Ovary (tissue), 9 donors: ENCODE measurements around the gene MIA. TPM values are rescaled to one million over a fixed set of nuclear protein-coding genes. Genes with fewer than 3 reads are reported as not detected.

Source experiments
- DNase-seq, 5 donors: peaks; one replicate each; pipeline ENCODE4 v3.0.0-alpha.2; 2019 to 2020
- H3K27ac ChIP-seq, 2 donors: fragments of 200-600 bp; one replicate each; pipeline versions ENCODE4 v1.5.1 to v1.8.0; 2019 to 2022
- H3K27me3 ChIP-seq: fragments of 200-600 bp; one replicate; pipeline ENCODE4 v1.8.0; 2022
- H3K36me3 ChIP-seq: fragments of 200-600 bp; sonication (generic); one replicate; pipeline ENCODE4 v1.5.1; 2019
- H3K4me1 ChIP-seq: one replicate; pipeline ENCODE4 v1.8.1; 2013; ENCODE audit warnings: mild to moderate bottlenecking, moderate library complexity; ENCODE audit not compliant: insufficient read depth
- H3K4me3 ChIP-seq: fragments of 200-600 bp; sonication (generic); one replicate; pipeline ENCODE4 v1.5.1; 2017
- H3K9me3 ChIP-seq, 2 donors: fragments of 200-600 bp in 1 of 2; sonication (generic) in 1 of 2; one replicate each; pipeline versions ENCODE4 v1.5.1 to v1.8.1; 2013 to 2019; ENCODE audit warnings: mild to moderate bottlenecking in 1 of 2, moderate library complexity in 1 of 2
- EP300 ChIP-seq: sonication (generic); formaldehyde crosslinking; IDR thresholded peaks from one replicate; pipeline ENCODE4 v1.6.1; 2017; ENCODE audit warnings: antibody characterized with exemption
- POLR2A ChIP-seq: fragments of 450-650 bp; IDR thresholded peaks from one replicate; pipeline ENCODE4 v1.6.1; 2017; ENCODE audit warnings: antibody characterized with exemption, mild to moderate bottlenecking, moderate library complexity
- WGBS, 3 donors: extraction: QIAGEN DNeasy Blood & Tissue Kit in 1 of 3; methylation state at CpG; one replicate each; pipeline versions ENCODE4 v1.1.5 to v1.1.7; 2013 to 2017; 5-methylcytosine and 5-hydroxymethylcytosine counted together
- intact Hi-C, 4 donors: fragments of 100-400 bp; cut with DNase I; formaldehyde crosslinking; loops; one replicate each; pipeline versions ENCODE4 v1.11.0 to v1.15.1; 2022 to 2023
- polyA plus RNA-seq, 2 donors: library from polyadenylated mRNA; stranded (reverse); fragments of 200-250 nt in 1 of 2; fragments of 350-450 nt in 1 of 2; fragmentation: Illumina TruSeq in 1 of 2; extraction: RNeasy Lipid Tissue Mini Kit (QIAGEN cat#74804) in 1 of 2; gene quantifications; one replicate each; pipeline ENCODE4 v1.2.3, GENCODE V29; 2013 to 2014
- total RNA-seq, 7 donors: library from RNA; depleted of rRNA in 2 of 7; stranded (reverse); fragments of >200 nt in 2 of 7; fragmentation: NEBNext Ultra II Directional in 3 of 7; extraction: Animal tissue kit (Norgen Biotek cat#: 25700) in 3 of 7; gene quantifications; one replicate each; pipeline versions ENCODE4 v1.1.0 to v1.2.4, GENCODE V29; 2016 to 2023
- TF ChIP-seq, protein P1 (sequence below), 3 donors: fragments of 450-650 bp in 2 of 3; fragments of 200-600 bp in 1 of 3; IDR thresholded peaks; one replicate each; pipeline versions ENCODE4 v1.5.1 to v1.8.0; 2016 to 2022; ENCODE audit warnings: antibody characterized with exemption in 3 of 3, mild to moderate bottlenecking in 1 of 3
- donor health status: DM: no; HTN: no; CAD: no; lungs with moderate emphysema.
- donor health status: DM: no; HTN: no; CAD: no.
- donor health status: Bipolar disorder and iron deficiency.
- donor health status: DM: yes; HTN: yes; CAD: no.
- donor health status: DM: no; HTN: no; CAD: no.
- donor health status: DM: yes; HTN: yes; CAD: no.

The MIA gene
- total and polyA plus RNA-seq, 9 donors: 1.7 to 3.9 (median 2.3) TPM; not detected in 3

DNA sequence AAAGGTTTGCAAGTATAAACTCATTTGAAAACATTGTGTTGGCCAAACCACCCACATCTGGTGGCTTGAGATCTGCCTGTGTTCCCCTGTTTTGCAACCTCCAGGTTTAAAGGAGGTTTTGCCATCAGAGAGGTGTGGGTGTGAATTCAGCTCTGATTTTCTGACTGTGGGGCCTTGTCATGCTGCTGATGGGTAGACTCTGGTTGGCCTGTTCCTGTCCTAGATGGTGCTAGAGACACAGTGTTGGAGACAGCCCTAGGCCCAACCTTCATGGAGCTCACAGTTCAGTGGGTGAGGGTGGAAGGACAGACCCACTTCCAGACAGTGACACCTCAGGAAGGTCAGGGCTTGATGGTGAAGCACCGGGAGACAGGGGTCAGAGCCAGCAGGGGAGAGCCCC is 10.2 kb downstream of the MIA start:
- H3K27me3 ChIP-seq: no peaks in the 10 kb centered on the region
- H3K4me1 ChIP-seq: no peaks in the 10 kb centered on the region
- no peak overlapping the region for H3K4me3 ChIP-seq
- 21 to 26% (median 22%) methylated on average over 1 of the region's 1 CpG for WGBS, 3 donors
- no peak for DNase-seq
- intact Hi-C loops: no loop called here
- H3K9me3 ChIP-seq: no peaks in the 10 kb centered on the region
- no peaks in the 10 kb centered on the region for H3K36me3 ChIP-seq
- TF ChIP-seq POLR2A (no peak), EP300 (no peak)
- TF ChIP-seq, protein P1, sequence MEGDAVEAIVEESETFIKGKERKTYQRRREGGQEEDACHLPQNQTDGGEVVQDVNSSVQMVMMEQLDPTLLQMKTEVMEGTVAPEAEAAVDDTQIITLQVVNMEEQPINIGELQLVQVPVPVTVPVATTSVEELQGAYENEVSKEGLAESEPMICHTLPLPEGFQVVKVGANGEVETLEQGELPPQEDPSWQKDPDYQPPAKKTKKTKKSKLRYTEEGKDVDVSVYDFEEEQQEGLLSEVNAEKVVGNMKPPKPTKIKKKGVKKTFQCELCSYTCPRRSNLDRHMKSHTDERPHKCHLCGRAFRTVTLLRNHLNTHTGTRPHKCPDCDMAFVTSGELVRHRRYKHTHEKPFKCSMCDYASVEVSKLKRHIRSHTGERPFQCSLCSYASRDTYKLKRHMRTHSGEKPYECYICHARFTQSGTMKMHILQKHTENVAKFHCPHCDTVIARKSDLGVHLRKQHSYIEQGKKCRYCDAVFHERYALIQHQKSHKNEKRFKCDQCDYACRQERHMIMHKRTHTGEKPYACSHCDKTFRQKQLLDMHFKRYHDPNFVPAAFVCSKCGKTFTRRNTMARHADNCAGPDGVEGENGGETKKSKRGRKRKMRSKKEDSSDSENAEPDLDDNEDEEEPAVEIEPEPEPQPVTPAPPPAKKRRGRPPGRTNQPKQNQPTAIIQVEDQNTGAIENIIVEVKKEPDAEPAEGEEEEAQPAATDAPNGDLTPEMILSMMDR (IDR thresholded peaks at IDR 0.05): no peak
- no peak overlapping the region for H3K27ac ChIP-seq

DNA sequence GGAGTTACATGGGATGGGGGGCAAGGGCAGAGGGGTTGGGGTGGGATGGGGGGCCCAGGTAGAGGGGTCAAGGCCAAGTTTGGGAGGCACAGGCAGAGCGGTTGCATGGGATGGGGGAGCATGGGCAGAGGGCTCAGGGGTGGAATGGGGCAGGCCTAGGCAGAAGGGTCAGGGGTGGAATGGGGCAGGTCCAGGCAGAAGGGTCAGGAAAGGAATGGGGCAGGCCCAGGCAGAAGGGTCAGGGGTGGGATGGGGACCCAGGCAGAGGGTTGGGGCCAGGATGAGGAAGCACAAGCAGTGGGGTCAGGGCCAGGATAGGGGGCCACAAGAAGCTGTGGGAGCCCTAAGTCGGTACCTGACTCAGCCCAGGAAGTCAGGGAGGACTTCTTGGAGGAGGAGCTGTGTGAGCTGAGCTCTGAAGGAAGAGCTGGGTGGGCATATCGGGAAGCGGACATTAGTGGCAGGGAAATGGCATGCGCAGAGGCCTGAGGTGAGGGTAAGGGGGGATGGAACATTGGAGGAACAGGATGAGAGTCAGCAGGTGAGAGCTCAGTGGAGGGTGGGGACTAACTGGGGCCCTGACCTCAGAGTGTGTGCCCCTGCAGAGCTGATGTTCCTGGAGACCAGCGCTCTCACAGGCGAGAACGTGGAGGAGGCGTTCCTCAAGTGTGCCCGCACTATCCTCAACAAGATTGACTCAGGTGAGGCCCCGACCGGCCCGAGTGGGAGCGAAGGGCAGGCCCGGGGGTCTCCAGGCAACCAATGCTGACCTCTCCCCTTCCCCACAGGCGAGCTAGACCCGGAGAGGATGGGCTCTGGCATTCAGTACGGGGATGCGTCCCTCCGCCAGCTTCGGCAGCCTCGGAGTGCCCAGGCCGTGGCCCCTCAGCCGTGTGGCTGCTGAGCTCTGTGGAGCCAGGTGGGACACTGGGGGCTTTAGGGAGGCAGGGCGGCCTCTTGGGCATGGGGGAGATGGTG is 11.0 kb downstream of the MIA start:
- H3K27me3 ChIP-seq: no peaks in the 10 kb centered on the region
- no peak overlapping the region for H3K4me3 ChIP-seq
- TF ChIP-seq, protein P1 (IDR thresholded peaks at IDR 0.05): no peak
- TF ChIP-seq EP300 (no peak), POLR2A (no peak)
- intact Hi-C loops: no loop called here
- H3K36me3 ChIP-seq: no peaks in the 10 kb centered on the region
- no peaks in the 10 kb centered on the region for H3K9me3 ChIP-seq
- no peaks in the 10 kb centered on the region for H3K4me1 ChIP-seq
- 82 to 90% (median 84%) methylated on average over 20 to 25 of the region's 25 CpGs for WGBS, 3 donors
- no peak overlapping the region for H3K27ac ChIP-seq
- DNase-seq: no peak

DNA sequence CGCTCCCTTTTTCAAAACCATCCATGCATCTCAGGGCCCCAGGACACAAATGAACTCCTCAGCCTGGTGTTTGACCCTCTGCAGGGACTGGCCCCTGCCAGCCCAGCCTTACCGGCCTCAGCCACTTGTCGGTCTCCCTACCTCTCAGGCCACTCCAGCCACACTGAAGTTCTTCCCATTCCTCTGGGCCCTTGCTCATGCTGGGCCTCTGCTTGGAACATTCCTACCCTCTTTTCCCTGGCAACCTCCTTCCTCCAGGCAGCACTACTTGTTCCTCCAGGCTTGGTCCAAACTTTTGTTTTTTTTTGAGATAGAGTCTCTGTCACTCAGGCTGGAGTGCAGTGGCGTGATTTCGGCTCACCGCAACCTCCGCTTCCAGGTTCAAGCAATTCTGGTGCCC is 16.0 kb downstream of the MIA start:
- no peak overlapping the region for H3K4me3 ChIP-seq
- H3K27me3 ChIP-seq: no peaks in the 10 kb centered on the region
- TF ChIP-seq, protein P1 (IDR thresholded peaks at IDR 0.05): no peak
- no peak for TF ChIP-seq EP300
- no peak for TF ChIP-seq POLR2A
- H3K36me3 ChIP-seq: no peaks in the 10 kb centered on the region
- no peaks in the 10 kb centered on the region for H3K9me3 ChIP-seq
- H3K4me1 ChIP-seq: no peaks in the 10 kb centered on the region
- no peak for DNase-seq
- intact Hi-C loops: no loop called here
- WGBS, 3 donors: 77 to 90% (median 79%) methylated on average over 7 of the region's 7 CpGs
- H3K27ac ChIP-seq: no peak overlapping the region

DNA sequence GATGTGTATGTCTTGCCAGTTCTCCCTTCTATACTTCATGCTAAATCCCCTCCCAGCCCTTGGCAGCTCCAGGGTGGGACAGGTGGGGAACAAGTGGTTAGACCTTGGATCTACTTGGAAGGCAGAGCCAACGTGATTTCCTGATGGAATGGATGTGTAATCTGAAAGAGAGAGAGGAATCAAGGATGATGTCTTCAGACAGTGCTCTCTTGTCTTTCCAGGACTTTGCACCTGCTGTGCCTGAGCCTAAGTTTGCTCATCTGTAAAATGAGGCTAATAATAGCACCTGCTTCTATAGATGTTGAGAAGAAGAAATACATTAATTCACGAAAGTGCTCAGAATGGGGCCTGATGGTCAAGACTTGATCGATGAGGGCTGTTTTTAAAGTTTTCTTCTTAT is 16.7 kb downstream of the MIA start:
- H3K27ac ChIP-seq: no peak overlapping the region
- no peak for TF ChIP-seq EP300
- no peak for TF ChIP-seq POLR2A
- TF ChIP-seq, protein P1 (IDR thresholded peaks at IDR 0.05): no peak
- H3K27me3 ChIP-seq: no peaks in the 10 kb centered on the region
- no peak for DNase-seq
- intact Hi-C loops: no loop called here
- H3K4me3 ChIP-seq: no peak overlapping the region
- H3K4me1 ChIP-seq: no peaks in the 10 kb centered on the region
- H3K9me3 ChIP-seq: no peaks in the 10 kb centered on the region
- WGBS, 3 donors: 74 to 85% (median 82%) methylated on average over 3 of the region's 3 CpGs
- no peaks in the 10 kb centered on the region for H3K36me3 ChIP-seq
